Mammary epithelial cell (primary cell): Measurements from ENCODE around the gene MBP.

ENCODE experiments used
- EZH2 ChIP-seq: IDR thresholded peaks from 2 replicates; pipeline ENCODE4 v1.6.1; 2012; ENCODE audit warnings: low read length, inconsistent platforms, borderline replicate concordance
- TF ChIP-seq, protein P1 (sequence below), 2 donors: IDR thresholded peaks in 1 of 2; conservative IDR thresholded peaks in 1 of 2; 2 replicates each; pipeline ENCODE4 v1.5.1; 2011 to 2012; ENCODE audit warnings: inconsistent platforms in 2 of 2, low read length in 2 of 2, mild to moderate bottlenecking in 2 of 2, control low read depth in 1 of 2, low read depth in 1 of 2; ENCODE audit not compliant: insufficient read depth in 1 of 2; ENCODE audit errors: extremely low read depth in 1 of 2

DNA sequence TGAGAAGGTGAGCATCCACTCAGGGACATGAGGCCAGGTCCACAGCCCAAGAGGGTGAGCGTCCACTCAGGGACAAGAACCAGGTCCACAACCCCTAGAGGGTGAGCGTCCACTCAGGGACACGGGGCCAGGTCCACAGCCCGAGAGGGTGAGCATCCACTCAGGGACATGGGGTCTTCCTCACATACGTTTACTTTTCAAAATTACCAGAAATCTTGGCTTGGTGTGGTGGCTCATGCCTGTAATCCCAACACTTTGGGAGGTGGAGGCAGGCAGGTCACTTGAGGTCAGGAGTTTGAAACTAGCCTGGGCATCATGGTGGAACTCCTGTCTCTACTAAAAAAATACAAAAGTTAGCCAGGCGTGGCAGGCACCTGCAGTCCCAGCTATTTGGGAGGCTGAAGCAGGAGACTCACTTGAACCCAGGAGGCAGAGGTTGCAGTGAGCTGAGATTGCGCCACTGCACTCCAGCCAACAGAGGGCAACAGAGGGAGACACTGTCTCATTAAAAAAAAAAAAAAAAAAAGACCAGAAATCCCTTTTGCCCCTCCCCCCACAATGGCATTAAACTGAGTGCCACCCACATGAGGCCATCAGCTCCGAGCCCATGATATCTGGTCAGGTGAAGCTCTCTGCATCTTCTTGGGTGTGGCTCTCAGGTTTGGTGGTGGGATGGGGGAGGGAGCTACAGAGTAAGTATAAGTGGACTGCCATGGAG is 9.0 kb upstream of the MBP start:
- TF ChIP-seq, protein P1, sequence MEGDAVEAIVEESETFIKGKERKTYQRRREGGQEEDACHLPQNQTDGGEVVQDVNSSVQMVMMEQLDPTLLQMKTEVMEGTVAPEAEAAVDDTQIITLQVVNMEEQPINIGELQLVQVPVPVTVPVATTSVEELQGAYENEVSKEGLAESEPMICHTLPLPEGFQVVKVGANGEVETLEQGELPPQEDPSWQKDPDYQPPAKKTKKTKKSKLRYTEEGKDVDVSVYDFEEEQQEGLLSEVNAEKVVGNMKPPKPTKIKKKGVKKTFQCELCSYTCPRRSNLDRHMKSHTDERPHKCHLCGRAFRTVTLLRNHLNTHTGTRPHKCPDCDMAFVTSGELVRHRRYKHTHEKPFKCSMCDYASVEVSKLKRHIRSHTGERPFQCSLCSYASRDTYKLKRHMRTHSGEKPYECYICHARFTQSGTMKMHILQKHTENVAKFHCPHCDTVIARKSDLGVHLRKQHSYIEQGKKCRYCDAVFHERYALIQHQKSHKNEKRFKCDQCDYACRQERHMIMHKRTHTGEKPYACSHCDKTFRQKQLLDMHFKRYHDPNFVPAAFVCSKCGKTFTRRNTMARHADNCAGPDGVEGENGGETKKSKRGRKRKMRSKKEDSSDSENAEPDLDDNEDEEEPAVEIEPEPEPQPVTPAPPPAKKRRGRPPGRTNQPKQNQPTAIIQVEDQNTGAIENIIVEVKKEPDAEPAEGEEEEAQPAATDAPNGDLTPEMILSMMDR (conservative IDR thresholded peaks at IDR 0.05 in 1 of 2, IDR thresholded peaks at IDR 0.05 in 1 of 2; ENCODE audit: extremely low read depth in 1 of 2, insufficient read depth in 1 of 2, low read depth in 1 of 2, low read length in 2 of 2): no peak
- TF ChIP-seq EZH2: no peak
